GM19035 (cell line): ENCODE results near the gene ATP2A3.
"Not testable (repeated sequence)": the region's sequence is repeated elsewhere in the genome, so short reads cannot be mapped to it uniquely, and the experiment has no call there.

ENCODE experiments used
- ATAC-seq: cut with Tn5 transposase; IDR thresholded peaks from one replicate; pipeline ENCODE4 v1.9.1; 2021; ENCODE audit not compliant: unreplicated experiment

ATP2A3 gene

DNA sequence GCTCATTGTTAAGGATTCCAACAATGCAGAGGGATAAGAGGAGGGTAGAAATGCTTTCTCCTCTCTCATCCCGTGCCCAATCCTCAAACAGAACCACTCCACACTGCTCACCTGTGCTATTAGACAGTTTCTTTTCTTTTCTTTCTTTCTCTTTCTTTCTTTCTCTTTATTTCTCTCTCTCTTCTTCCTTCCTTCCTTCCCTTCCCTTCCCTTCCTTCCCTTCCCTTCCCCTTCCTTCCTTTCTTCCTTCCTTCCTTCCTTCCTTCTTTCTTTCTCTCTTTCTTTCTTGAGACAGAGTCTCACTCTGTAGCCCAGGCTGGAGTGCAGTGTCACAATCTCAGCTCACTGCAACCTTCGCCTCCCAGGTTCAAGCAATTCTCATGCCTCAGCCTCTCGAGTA lies 27.5 kb upstream of the ATP2A3 start:
- ATAC-seq, result not testable (repeated sequence)

DNA sequence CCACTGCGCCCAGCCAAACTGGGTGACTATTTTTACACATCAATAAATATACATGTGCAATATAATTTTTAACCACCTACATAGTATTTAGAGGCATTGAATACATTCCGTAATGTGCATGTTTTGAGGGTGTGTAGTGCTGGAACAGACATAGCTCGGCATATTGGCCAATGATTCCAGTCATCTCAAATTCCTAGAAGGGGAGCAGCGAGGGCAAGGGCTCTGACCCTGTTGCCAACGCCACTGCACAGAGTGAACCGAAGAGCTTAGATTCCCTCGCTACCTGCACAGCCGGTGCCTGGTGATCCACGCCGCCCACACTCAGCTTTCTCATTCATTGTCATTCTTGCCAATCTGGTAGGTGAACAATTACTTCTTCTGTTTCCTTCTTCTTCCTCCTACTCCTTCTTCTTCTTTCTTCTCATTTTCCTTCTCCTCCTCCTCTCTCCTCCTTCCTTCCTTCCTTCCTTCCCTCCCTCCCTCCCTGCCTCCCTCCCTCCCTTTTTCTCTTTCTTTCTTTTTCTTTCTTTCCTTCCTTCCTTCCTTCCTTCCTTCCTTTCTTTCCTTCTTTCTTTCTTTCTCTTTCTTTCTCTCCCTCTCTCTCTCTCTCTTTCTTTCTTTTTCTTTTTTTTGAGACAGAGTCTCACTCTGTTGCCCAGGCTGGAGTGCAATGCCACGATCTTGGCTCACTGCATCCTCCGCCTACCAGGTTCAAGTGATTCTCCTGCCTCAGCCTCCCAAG lies 26.3 kb upstream of the ATP2A3 start:
- ATAC-seq, result no peak

DNA sequence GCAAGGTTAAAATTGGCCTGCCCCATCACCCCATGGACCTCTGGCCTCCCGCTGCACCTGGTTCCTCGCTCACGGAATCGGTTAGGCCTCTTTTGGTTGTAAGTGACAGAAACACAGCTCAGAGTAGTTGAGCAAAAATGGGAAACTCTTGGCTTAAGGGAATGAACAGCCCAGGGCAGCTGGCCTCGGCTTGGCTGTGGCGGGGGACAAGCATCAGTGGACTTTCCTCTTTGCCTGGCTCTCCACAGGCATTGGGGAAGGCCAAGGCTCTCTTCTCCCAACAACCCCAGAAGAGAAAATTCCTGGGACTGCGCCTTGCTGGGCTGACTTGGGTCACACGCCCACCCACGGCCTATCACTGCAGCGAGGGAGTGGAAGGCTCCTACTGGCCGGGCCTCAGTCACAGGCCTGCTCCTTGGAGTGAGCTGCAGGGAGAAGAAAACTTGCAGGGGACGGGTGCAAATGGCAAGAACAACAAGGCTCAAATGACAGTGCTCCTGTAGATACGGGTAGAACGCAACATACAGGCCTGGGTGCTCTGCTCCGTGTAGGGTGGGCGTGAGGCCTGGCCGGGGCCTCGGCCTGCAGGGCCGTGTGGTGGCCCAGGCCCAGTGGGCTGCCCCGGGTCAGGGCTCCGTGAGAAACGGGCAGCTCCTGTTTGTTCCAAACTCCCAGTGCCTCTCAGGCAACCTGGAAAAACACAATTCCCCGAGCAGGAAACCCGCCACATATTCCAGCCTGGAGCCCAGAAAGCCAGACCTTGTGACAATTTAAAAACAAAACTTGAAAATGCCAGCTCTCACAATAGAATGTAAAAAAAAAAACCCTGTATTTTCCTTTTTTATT lies 25.0 kb upstream of the ATP2A3 start:
- no peak for ATAC-seq

DNA sequence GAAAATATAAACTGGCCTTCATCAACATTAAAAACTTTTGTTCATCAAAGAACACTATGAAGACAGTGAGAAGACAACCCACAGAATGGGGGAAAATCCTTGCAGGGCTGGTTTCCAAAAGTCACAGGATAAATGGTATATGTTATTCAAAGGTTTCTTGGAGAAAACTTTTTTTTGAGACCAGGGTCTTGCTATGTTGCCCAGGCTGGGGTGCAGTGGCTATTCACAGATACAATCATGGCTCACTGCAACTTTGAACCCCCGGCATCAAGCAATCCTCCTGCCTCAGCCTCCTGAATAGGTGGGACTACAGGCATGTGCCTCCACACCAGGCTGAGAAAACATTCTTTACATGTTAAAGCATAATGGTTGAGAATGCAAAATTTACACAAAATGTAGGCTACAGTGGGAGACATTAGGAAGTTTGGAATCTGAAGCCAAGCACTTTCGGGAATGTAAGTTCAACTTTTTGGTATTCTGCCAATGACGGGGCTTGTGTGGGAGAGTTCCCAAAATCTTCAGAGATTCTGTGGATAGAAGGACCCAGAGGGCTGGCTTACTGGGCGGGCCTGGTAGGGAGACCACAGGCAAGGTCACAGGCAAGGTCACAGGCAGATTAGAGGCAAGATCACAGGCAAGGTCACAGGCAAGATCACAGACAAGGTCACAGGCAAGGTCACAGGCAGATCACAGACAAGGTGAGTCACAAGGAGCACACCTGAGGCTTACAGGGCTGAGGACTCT lies 24.2 kb upstream of the ATP2A3 start:
- ATAC-seq, result no peak

DNA sequence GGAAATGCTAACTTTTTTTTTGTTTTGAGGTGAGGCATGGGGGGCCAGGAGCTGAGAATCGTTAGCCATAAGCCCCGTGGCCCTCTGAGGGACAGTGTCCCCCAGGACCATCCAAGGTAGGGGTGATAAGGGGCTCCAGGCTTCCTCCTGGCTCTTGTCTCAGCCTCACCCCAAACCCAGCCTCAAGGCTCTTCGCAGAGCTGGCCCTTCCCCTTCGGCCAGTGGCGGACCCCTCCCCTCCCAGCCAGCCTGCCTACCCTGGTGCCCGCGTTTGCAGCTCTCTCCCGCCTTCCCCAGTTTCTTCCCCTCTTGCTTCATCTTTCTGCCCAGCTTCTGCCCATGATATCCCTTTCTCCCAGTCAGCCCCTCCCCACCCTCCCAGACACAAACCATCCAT lies 22.7 kb upstream of the ATP2A3 start:
- ATAC-seq, result no peak

DNA sequence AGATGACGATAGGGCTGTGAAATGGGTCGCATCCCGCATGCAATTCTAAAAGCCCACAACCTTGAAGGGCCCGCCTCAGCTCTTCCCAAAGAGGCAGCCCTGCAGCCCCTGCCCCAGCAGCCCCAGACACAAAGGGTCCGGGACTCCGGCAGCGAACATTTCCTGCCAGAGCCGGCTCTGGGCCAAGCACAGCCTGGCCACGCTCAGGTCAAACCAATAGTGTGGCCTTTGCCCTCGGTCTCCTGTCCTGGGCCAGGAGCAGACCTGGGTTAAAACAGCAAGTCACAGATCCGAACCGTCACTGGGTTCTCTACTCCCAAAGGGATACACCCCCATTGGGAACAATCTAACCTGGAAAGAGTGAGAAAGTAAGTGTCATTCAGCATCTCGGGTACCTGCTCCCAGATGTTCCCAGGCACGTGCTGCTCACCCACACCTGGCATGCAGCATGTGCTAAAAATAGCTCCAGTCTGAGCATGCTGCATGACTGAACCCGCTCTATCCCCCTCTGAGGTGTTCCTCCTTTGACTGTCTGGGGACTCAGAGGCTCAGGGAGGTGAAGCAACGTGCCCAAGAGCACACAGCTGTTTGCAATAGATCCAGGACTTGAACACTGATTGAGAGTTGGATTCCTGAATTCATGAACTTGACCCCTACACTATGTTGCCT lies 22.2 kb upstream of the ATP2A3 start:
- ATAC-seq, result no peak

DNA sequence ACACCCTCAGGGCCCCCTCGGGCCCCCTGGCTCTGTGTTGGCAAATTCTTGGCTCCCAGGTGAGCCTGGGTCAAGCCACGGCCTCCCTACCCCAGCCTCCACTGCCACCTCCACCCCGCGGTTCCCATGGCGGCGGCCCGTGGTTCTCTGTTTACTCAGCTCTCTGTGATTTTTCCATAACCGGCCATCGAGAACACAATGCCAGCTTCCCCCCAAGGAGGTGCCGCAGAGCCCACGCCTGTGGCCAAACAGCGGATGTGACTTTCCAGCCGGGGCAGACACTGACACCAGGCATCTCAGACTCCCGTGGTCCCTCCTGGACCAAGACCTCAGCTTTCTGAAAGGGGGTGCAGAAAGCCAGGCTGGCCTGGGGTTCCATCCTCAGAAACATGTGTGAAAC lies 21.6 kb upstream of the ATP2A3 start:
- ATAC-seq, result no peak

DNA sequence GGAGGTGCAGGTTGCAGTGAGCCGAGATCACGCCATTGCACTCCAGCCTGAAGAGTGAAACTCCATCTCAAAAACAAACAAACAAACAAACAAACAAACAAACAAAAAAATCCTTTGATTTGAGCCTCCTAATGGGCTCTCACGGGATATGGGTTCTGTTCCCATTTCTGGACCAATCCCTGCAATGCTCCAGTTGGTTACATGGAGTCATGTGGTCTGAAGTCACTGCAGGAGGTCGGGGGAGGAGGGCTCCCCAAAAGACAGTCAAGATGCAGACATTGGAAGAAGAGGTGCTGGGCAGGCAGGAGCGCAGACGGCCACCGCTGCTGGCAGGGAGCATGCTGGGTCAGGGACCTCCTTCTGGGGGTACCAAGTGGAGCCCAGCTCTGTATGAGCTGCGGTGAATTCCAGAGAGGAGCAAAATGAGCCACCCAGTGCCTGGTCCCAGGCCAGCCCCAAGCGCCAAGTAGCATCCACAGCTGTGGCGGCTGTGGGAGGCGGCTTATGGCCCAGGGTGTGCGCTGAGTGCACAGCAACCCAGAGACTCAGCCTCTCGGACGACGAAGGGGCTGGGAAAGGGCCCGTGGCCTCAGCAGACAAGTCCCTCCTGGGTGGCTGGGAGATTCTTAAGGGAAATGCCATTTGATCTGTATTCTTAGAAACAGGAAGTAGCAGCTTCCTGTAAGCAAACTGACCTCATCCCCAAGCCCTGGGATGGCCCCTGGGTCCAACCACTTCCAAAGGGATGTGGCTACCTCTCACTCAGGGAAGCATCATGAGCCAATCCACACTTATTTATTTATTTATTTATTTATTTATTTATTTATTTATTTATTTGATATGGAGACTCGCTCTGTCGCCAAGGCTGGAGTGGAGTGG lies 19.6 kb upstream of the ATP2A3 start:
- ATAC-seq, result no peak

DNA sequence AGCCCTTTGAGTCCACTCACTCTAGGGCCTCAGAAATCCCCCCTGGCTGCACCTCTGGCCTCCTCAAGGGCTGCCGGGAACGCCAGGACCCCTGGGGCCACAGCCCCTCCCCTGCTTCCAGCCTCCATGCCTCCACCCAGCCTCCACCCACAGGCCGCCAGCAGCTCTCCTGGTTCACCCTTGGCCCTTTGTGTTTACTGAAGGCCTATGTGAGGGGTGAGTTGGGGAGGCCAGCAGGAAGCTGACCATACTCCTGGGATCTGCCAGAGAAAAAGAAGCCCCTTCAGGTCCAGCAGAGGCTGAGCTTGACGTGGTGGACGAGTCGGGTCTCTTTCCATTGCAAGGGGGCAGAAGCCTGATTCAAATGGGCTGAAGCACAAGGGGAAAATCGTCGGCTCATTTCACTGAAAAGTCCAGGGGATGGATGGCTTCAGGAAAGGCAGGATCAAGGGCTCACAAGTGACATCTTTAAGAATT lies 18.3 kb upstream of the ATP2A3 start:
- ATAC-seq, result no peak

DNA sequence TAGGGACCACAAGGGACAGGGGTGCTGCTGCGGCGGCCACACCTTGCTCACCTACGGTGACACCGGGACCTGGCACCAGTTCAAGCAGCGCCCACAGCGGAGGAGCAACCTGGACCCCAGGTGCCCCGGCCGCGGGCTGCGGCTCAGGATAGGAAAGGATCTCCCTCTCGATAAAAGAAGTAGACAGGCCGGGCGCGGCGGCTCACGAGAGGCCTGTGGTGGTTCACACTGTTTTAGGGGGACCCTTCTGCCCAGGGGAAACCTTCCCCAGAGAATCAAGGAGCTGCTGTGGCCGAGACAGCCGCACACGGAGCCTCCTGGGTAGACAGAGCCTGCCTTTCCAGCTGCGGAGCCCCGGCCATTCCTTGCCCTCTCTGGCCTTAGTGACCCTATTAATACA lies 17.9 kb upstream of the ATP2A3 start:
- ATAC-seq, result no peak

DNA sequence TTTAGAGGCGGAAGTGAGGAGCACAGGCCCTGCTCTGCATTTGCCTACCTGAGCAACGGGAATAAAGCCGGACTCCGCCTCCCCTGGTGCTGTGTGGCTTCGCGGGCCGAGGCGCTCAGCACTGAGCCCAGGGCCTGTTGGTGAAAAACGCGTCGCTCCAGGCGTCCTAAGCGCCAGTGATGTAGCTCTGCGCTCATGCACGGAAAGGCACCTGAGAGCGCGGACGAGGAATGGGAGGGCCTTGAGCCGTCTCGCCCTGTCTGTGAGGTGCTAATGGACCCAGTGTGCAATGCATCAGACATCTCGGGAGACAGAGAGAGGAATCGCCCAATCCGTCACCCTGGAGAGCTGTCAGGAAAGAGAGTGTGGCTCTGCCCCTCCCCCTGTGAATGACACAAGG lies 17.2 kb upstream of the ATP2A3 start:
- ATAC-seq, result no peak

DNA sequence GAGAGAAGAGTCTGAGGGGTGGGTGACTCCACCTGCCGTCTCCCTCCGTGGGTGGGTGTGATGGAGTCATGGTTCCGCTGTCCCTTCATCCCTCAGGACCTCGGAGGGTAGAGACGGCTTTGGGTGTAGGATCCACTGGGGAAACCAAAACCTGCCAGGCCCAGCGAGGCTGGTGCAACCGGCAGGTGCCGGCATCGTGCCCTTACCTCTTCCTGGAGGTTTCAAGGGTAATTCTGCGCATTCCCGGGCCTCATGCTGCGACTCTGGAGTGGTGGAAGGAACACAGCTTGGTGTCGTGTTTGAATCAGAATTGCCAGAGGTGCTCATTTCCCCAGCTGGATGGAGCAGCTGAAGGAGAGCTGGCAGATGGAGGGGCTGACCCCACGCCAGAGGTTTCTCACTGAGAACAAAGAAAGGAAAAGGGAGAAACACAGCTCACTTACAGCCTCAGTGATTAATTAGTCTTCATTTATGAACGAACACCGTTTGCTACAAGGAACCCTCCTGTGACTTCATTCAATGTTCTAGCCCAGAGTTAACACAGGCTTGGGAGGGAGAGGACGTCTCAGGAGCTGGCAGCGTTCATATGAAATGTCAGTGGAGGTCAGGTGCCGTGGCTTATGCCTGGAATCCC lies 16.3 kb upstream of the ATP2A3 start:
- ATAC-seq, result no peak

DNA sequence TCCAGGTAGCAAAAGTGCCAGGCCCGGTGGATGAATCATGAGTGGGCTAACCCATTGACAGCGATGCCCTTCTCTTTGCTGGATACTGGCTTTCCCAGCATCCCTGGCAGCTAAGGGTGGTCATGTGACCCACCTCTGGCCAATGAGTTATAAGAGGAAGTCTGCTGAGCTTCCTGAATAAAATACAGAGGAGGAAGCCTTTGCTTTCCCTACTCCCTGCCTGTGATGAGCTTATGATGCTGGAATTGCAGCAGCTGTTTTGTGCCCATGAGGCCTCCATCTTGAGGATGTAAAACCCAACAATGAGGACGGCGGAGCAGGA lies 15.0 kb upstream of the ATP2A3 start:
- no peak for ATAC-seq

DNA sequence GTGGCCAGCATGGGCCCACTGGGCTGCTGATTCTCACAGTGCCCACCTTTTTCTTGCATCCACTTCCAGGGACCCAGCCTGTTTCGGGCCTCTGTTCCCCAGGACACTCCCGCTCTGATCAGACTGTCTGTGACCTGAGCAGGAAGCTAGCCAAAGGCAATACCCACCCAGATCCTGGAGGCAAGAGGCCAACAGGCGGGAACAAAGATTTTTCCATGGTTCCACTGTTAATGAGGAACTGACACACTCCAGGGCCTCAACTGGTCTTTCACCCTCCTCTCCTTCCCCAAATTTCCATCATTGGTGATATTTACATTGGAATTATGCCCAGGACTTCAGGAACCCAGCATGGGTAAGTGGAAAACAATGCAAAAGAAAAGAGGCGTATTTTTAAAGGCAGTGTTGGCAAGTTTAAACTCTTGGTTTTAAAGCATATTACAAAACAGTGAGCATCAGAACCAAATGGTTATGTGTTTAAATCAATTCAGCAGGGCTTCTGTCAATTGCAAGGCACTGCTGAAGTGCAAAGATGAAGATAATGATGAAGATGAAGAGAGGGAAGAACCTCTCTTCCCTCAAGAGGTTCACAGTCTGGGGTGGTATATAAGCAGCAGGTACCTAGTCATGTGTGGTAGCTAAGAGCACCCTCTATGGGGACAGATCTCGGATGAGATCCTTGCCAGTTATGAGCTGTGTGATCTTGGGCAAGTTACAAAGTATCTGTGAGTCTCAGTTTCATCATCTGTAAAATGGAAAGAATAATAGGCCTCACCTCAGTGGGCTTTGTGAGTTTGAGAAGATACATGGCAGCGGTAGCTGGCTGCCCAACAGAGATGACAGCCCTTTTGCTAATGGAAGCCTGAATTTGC lies 14.4 kb upstream of the ATP2A3 start:
- no peak for ATAC-seq

DNA sequence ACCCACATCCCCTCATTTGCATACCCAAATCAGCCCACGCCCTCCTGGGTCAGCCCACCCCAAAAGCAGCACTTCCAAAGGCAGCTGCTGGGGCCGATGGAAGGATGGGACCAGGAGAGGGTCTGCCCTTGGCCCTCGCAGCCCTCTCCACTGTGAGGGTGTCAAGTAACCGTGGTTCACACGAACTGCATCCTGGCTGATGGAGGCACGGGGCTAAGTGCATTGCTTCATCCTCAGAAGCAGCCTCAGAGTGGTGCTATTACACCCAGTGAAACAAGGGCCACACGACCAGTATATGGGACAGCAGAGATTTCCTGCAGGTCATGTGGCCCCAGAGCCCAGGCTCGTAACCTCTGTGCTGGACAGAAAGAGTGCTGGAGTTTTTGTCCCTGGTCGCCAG lies 13.2 kb upstream of the ATP2A3 start:
- ATAC-seq, result no peak

DNA sequence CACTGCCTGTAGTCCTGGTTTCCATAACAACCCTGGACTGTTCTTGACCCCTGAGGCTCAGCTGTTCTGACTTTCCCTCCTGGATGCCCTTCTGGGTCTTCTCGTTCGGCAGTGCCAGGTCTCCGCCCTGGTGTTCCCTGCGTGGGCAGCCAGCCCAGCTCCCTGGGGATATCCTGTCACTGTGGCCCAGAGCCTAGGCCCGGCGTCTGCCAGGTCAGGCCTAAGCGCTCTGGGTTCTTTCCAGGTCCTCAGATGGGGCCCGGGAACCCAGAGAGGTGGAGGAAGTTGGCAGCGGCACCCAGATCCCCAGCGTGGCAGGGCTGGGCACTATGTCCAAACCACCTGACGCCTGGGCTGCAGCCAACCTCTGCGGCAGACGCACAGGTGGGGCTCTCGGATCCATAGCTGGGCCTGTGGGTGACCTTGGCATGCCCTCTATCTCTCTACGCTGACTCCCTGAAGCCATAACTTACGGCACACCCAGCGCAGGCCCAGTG lies 12.5 kb upstream of the ATP2A3 start:
- ATAC-seq, result no peak

DNA sequence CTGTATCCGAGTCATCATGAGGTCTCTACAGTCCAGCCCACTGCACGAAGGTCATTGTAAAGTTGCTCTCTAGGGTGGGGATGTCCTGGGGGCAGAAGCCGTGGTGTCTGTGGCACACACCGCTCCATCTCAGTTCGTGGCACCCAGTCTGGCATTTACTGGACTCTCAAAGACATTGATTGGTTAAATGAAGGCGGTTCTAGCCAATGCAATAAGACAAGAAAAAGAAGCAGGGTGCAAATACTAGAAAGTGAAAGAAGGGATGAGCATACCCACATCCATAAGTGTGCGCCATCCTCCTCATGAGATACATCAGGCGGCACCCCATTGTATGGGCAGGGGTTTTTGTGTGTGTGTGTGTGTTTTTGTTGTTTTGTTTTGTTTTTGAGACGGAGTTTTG lies 10.7 kb upstream of the ATP2A3 start:
- no peak for ATAC-seq

DNA sequence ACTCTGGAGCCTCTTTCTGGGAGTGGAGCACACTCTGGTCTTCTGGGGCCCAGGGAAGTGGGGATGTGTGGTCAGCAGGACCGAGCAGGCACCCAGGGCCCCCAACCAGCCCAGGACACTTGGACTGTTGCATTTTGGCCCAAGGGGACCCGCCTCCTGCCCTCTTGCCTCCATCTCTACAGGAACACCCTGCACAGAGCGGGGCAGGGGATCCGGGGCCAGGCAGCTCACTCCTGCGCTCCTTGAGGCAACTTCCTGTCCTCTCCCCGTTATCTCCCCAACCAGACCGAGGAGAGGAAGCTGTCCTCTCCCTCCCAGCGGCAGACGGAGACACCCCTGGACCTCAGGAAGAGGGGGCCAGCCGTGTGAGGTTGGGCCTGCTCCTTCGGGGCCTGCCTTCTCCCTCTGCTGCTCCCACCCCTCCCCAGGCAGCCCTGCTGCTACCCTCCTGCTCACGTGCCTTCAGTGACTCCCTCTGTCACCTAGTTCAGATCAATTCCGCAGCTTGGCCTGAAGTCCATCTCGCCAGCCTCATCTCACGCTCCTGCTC lies 10.0 kb upstream of the ATP2A3 start:
- ATAC-seq, result no peak
